H1 (cell line): ENCODE results near the gene ARHGEF38. TPM values are rescaled to one million over a fixed set of nuclear protein-coding genes. Genes with fewer than 3 reads are reported as not detected.

Source experiments
- CTCF ChIA-PET: fragments of 300-600 bp; sonication (Branson Sonifier 250); formaldehyde crosslinking; loops from one replicate; lab custom pipeline; 2021; ENCODE audit not compliant: partially characterized antibody; lab: Charles Lee
- POLR2A ChIA-PET: fragments of 300-600 bp; sonication (Branson Sonifier 250); formaldehyde crosslinking; loops from one replicate; lab custom pipeline; 2021; ENCODE audit warnings: inconsistent platforms; ENCODE audit not compliant: partially characterized antibody; lab: Charles Lee
- DNase-seq, 2 experiments: peaks; one replicate each; pipeline versions ENCODE4 v3.0.0 to v3.0.0-alpha.2; 2010 to 2022; ENCODE audit warnings: low spot score in 2 of 2, low read depth in 1 of 2, mixed read lengths in 1 of 2
- FAIRE-seq: peaks from 2 replicates; lab custom pipeline; 2011; peaks lifted over from hg19 to GRCh38; lab: Jason Lieb, UNC
- H2AFZ ChIP-seq: 2 replicates; pipeline ENCODE4 v1.8.1; 2012; ENCODE audit warnings: low read length, inconsistent platforms
- H2AK5ac ChIP-seq: 2 replicates; pipeline ENCODE4 v1.6.1; 2013; ENCODE audit warnings: low read depth, low read length
- H2BK120ac ChIP-seq: replicated peaks from 2 replicates; pipeline ENCODE3; 2013; ENCODE audit warnings: low read depth, low read length, inconsistent platforms
- H2BK12ac ChIP-seq: 2 replicates; pipeline ENCODE4 v1.6.1; 2013; ENCODE audit warnings: low read depth, low read length
- H2BK15ac ChIP-seq: 2 replicates; pipeline ENCODE4 v1.6.1; 2013; ENCODE audit warnings: low read length
- H2BK20ac ChIP-seq: 2 replicates; pipeline ENCODE4 v1.6.1; 2013; ENCODE audit warnings: low read length
- H2BK5ac ChIP-seq: 2 replicates; pipeline ENCODE4 v1.6.1; 2013; ENCODE audit warnings: low read depth, low read length
- H3K14ac ChIP-seq: 2 replicates; pipeline ENCODE4 v1.6.1; 2013; ENCODE audit warnings: inconsistent platforms; ENCODE audit not compliant: insufficient read length
- H3K18ac ChIP-seq: 2 replicates; pipeline ENCODE4 v1.6.1; 2013; ENCODE audit warnings: low read length; ENCODE audit errors: extremely low read depth
- H3K23ac ChIP-seq: 2 replicates; pipeline ENCODE4 v1.6.1; 2013; ENCODE audit warnings: inconsistent platforms; ENCODE audit not compliant: insufficient read length
- H3K23me2 ChIP-seq: 2 replicates; pipeline ENCODE4 v1.6.1; 2013; ENCODE audit warnings: low read depth, low read length
- H3K27ac ChIP-seq: 2 replicates; pipeline ENCODE4 v1.6.1; 2011; ENCODE audit warnings: low read depth, low read length, inconsistent platforms
- H3K27me3 ChIP-seq, 4 experiments: replicated peaks in 1 of 4; 1 replicate in 1 of 4; 2 replicates in 3 of 4; pipeline versions ENCODE4 v1.6.1 to v1.8.1; 2011 to 2013; ENCODE audit warnings: low read length in 3 of 4, mild to moderate bottlenecking in 3 of 4, inconsistent platforms in 2 of 4, mixed read lengths in 2 of 4, moderate library complexity in 1 of 4; ENCODE audit not compliant: control insufficient read depth in 3 of 4, insufficient read depth in 3 of 4; ENCODE audit errors: extremely low read depth in 1 of 4
- H3K36me3 ChIP-seq, 4 experiments: 2 replicates each; pipeline versions ENCODE4 v1.6.1 to v1.8.1; 2011 to 2013; ENCODE audit warnings: mild to moderate bottlenecking in 4 of 4, low read length in 3 of 4, moderate library complexity in 2 of 4, control low read depth in 1 of 4, inconsistent platforms in 1 of 4; ENCODE audit not compliant: insufficient read depth in 4 of 4, control insufficient read depth in 2 of 4
- H3K4ac ChIP-seq: replicated peaks from 2 replicates; pipeline ENCODE3; 2013; ENCODE audit warnings: low read length, low read depth, mixed read lengths, inconsistent platforms; ENCODE audit not compliant: insufficient read length
- H3K4me1 ChIP-seq, 4 experiments: replicated peaks in 1 of 4; 1 replicate in 1 of 4; 2 replicates in 3 of 4; pipeline versions ENCODE4 v1.6.1 to v1.8.1; 2011 to 2013; ENCODE audit warnings: low read length in 3 of 4, inconsistent platforms in 2 of 4, mixed read lengths in 1 of 4; ENCODE audit not compliant: insufficient read depth in 4 of 4, control insufficient read depth in 3 of 4
- H3K4me2 ChIP-seq, 2 experiments: 2 replicates each; pipeline versions ENCODE4 v1.6.1 to v1.8.1; 2011 to 2013; ENCODE audit warnings: low read depth in 2 of 2, low read length in 2 of 2, control low read depth in 1 of 2, inconsistent platforms in 1 of 2, mild to moderate bottlenecking in 1 of 2; ENCODE audit not compliant: insufficient read depth in 1 of 2
- H3K4me3 ChIP-seq, 4 experiments: fragments of 200-600, 300-600 bp in 1 of 4; sonication (generic), shearing (Covaris generic), sonication (Bioruptor Twin) in 1 of 4; 2 replicates each; pipeline versions ENCODE4 v1.5.1 to v1.8.1; 2011 to 2016; ENCODE audit warnings: low read length in 4 of 4, low read depth in 3 of 4, control low read depth in 2 of 4, inconsistent platforms in 2 of 4, mild to moderate bottlenecking in 2 of 4, mixed read lengths in 1 of 4, moderate library complexity in 1 of 4; ENCODE audit not compliant: insufficient read depth in 2 of 4; ENCODE audit errors: extremely low read depth in 1 of 4
- H3K56ac ChIP-seq: replicated peaks from 2 replicates; pipeline ENCODE3; 2013; ENCODE audit warnings: low read depth, mild to moderate bottlenecking, mixed read lengths, low read length, inconsistent platforms; ENCODE audit not compliant: insufficient read length
- H3K79me1 ChIP-seq: 2 replicates; pipeline ENCODE4 v1.6.1; 2013; ENCODE audit warnings: low read depth, low read length, control low read depth
- H3K79me2 ChIP-seq, 2 experiments: 2 replicates each; pipeline versions ENCODE4 v1.6.1 to v1.8.1; 2012 to 2013; ENCODE audit warnings: low read length in 2 of 2, mild to moderate bottlenecking in 2 of 2, inconsistent platforms in 1 of 2; ENCODE audit not compliant: insufficient read depth in 2 of 2, control insufficient read depth in 1 of 2
- H3K9ac ChIP-seq, 4 experiments: replicated peaks in 1 of 4; 1 replicate in 1 of 4; 2 replicates in 3 of 4; pipeline versions ENCODE4 v1.6.1 to v1.8.1; 2011 to 2013; ENCODE audit warnings: low read depth in 3 of 4, low read length in 3 of 4, control low read depth in 2 of 4, mild to moderate bottlenecking in 2 of 4, moderate library complexity in 2 of 4, inconsistent platforms in 1 of 4; ENCODE audit errors: extremely low read depth in 1 of 4
- H3K9me3 ChIP-seq, 2 experiments: 2 replicates each; pipeline versions ENCODE4 v1.6.1 to v1.8.1; 2012 to 2013; ENCODE audit warnings: mild to moderate bottlenecking in 2 of 2, moderate library complexity in 2 of 2, control low read depth in 1 of 2, inconsistent platforms in 1 of 2, low read depth in 1 of 2, low read length in 1 of 2, mixed read lengths in 1 of 2; ENCODE audit not compliant: insufficient read depth in 2 of 2
- H4K20me1 ChIP-seq, 2 experiments: replicated peaks in 1 of 2; 2 replicates each; pipeline versions ENCODE3 to v1.8.1; 2011 to 2013; ENCODE audit warnings: inconsistent platforms in 2 of 2, low read length in 2 of 2, mild to moderate bottlenecking in 1 of 2; ENCODE audit not compliant: insufficient read depth in 2 of 2, control insufficient read depth in 1 of 2
- H4K5ac ChIP-seq: 2 replicates; pipeline ENCODE4 v1.6.1; 2013; ENCODE audit warnings: low read length, low read depth, mixed read lengths, inconsistent platforms; ENCODE audit not compliant: insufficient read length
- H4K8ac ChIP-seq: 2 replicates; pipeline ENCODE4 v1.8.0; 2013; ENCODE audit warnings: mild to moderate bottlenecking, moderate library complexity, low read length, inconsistent platforms; ENCODE audit not compliant: insufficient read depth; ENCODE audit errors: extremely low read depth
- H4K91ac ChIP-seq: replicated peaks from 2 replicates; pipeline ENCODE3; 2013; ENCODE audit warnings: low read length, mixed read lengths, inconsistent platforms; ENCODE audit not compliant: insufficient read length
- BCL11A ChIP-seq, 2 experiments: IDR thresholded peaks; one replicate each; pipeline ENCODE4 v1.6.1; 2011; ENCODE audit warnings: low read depth in 2 of 2, low read length in 2 of 2, mild to moderate bottlenecking in 2 of 2
- RFX5 ChIP-seq: IDR thresholded peaks from 2 replicates; pipeline ENCODE4 v1.6.1; 2011; ENCODE audit warnings: low read depth, low read length, improper control_type of control experiment, borderline replicate concordance
- WGBS, 2 experiments: shearing (Covaris generic) in 1 of 2; methylation state at CpG; one replicate each; pipeline versions ENCODE4 v1.1.6 to v1.1.7; 2013 to 2015; ENCODE audit warnings: low lambda C conversion rate in 2 of 2, mixed read lengths in 2 of 2, inconsistent platforms in 1 of 2, low coverage in 1 of 2, missing lambda C conversion rate in 1 of 2; ENCODE audit not compliant: insufficient replicate concordance in 2 of 2, insufficient coverage in 1 of 2, insufficient read length in 1 of 2; ENCODE audit errors: extremely low coverage in 1 of 2, missing lambda C conversion rate in 1 of 2; 5-methylcytosine and 5-hydroxymethylcytosine counted together
- polyA plus RNA-seq, 7 experiments: library from polyadenylated mRNA; depleted of rRNA in 3 of 7; stranded (reverse) in 5 of 7; unstranded in 2 of 7; fragments of >200 nt in 5 of 7; fragments of 200-250 nt in 2 of 7; gene quantifications; 1 replicate in 5 of 7; 2 replicates in 1 of 7; 4 replicates in 1 of 7; pipeline versions ENCODE4 v1.2.1 to v1.2.3, GENCODE V29; 2011 to 2013; ENCODE audit warnings: missing spikeins in 2 of 7, mixed read lengths in 2 of 7
- total RNA-seq: library from RNA; stranded (reverse); fragmentation: NEBNext Ultra II Directional; extraction: Animal tissue kit (Norgen Biotek cat#: 25700); gene quantifications from 2 replicates; pipeline ENCODE4 v1.2.1, GENCODE V29; 2021

Gene ARHGEF38
- total and polyA plus RNA-seq, 2 of the 8 experiments (the other 6 are each of a cell fraction or from before 2014, with no cell fraction given): not detected

DNA sequence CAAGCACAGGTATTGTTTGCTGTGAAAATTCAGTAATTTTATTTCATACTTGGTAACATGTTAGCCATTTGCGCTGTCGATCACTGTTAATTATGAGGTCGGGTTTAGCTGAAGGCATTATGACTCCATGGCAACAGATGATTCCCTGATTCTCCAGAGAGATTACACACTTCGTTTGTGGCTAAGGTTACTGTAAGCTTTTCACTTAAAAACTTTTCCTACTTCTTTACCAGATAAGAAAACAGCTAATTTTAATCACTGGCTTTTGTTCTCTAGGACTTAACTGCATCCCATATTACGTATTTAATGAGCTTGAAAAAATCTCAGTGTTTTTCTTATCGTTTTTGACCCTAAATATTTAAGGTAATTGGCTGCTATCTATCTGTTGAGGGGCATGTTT, 158.3 kb downstream of the ARHGEF38 start:
- Histone ChIP-seq H3K4ac (no peak overlapping the region), H4K20me1 (peaks cover 0 to 6% of the 10 kb centered on the region in 2 experiments), H3K79me2 (peaks cover 0 to 60% of the 10 kb centered on the region in 2 experiments; a peak in 3 of 4 replicates), H3K4me3 (no peak overlapping the region; a peak in 1 of 8 replicates), H3K79me1 (0 out of 2 replicates have a peak, but pooled peaks cover 3% of the 10 kb centered on the region), H4K91ac (no peak overlapping the region), H2AK5ac (no peak overlapping the region), H3K14ac (no peak overlapping the region), H3K9ac (no peak overlapping the region), H3K23ac (no peak overlapping the region), H3K4me2 (no peak overlapping the region), H3K36me3 (no peaks in the 10 kb centered on the region; a peak in 1 of 8 replicates), H2BK15ac (no peak overlapping the region), H4K8ac (no peak overlapping the region), H2AFZ (no peak overlapping the region), H2BK20ac (no peak overlapping the region), H3K27ac (no peak overlapping the region), H3K56ac (no peak overlapping the region), H4K5ac (no peak overlapping the region), H3K18ac (no peak overlapping the region), H3K27me3 (no peaks in the 10 kb centered on the region), H3K23me2 (peaks cover 2% of the 10 kb centered on the region), H2BK120ac (no peak overlapping the region), H3K4me1 (0 out of 7 replicates have a peak, but pooled peaks cover 0 to 2% (median under 1%) of the 10 kb centered on the region in 4 experiments), H3K9me3 (no peaks in the 10 kb centered on the region), H2BK12ac (no peak overlapping the region), H2BK5ac (no peak overlapping the region)
- ChIA-PET POLR2A (interaction anchor here (0.8 kb wide), 1 partner anchor 9 kb away, joined by 3 read pairs; no protein-coding TSS in a partner anchor), CTCF (interaction anchor here (1.5 kb wide), 1 partner anchor 8 kb away, joined by 4 read pairs; no protein-coding TSS in a partner anchor)
- WGBS, 2 experiments: 93% methylated on average over 6 of the region's 6 CpGs; no CpG with 5 or more reads in 1 of the 2 experiments
- DNase-seq (no peak), FAIRE-seq (no peak)
- TF ChIP-seq BCL11A (IDR thresholded peaks at IDR 0.05; ENCODE audit: low read depth in 2 of 2, low read length in 2 of 2): no peak
- peak; percentile 27; the same call in 1 of the 2 replicates for TF ChIP-seq RFX5
